ENCODE data around the gene PIGT.

DNA sequence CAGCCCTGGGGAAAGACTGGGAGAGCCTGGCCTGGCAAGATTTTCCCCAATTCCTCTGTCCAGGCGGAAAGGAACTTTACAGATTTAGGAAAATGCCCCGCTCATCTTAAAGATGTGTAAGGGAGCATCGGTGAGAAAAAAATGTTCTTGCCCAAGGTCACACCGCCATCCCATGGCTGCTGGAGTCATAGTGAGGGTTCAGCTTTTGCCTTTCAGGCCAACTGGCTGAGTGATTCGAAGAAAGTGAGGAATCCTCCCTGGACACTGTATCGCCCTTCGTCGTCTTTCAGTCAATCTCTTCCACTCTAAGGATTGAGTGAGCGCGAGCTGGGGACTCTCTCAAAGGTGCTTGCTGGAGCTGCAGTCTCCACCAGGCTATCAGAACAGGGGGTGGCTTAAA, 55.0 kb downstream of the PIGT start:
- TF ChIP-seq RAD21 (IDR thresholded peaks at IDR 0.05; ENCODE audit: low read depth) (no peak), NFIC (IDR thresholded peaks at IDR 0.05) (no peak), YY1 (IDR thresholded peaks at IDR 0.05; ENCODE audit: low read depth) (no peak), REST (IDR thresholded peaks at IDR 0.05; ENCODE audit: low read depth) (no peak), EP300 (IDR thresholded peaks at IDR 0.05; ENCODE audit: borderline replicate concordance) (no peak), CEBPB (IDR thresholded peaks at IDR 0.05) (no peak)
